OCI-LY7 (cell line): Measurements from ENCODE around the gene TNFRSF25. TPM values are rescaled to one million over a fixed set of nuclear protein-coding genes. Genes with fewer than 3 reads are reported as not detected.

ENCODE experiments used
- BruUV-seq: library from RNA; stranded (reverse); fragments of 400-500 nt; replicated peaks from 2 replicates; lab custom pipeline; 2021; lab: Mats Ljungman, UMichigan
- CTCF ChIA-PET: fragments of 300-600 bp; sonication (Branson Sonifier 250); formaldehyde crosslinking; loops from one replicate; lab custom pipeline; 2022; ENCODE audit warnings: antibody characterized with exemption; ENCODE audit not compliant: unreplicated experiment; lab: Charles Lee
- POLR2A ChIA-PET: fragments of 300-600 bp; sonication (Branson Sonifier 250); formaldehyde crosslinking; loops from one replicate; lab custom pipeline; 2022; ENCODE audit warnings: antibody characterized with exemption; lab: Charles Lee
- DNase-seq: peaks from one replicate; pipeline ENCODE4 v3.0.0-alpha.2; 2015; ENCODE audit warnings: low spot score
- H2AFZ ChIP-seq: fragments of 200-600 bp; sonication (generic), shearing (Covaris generic); 2 replicates; pipeline ENCODE4 v1.6.1; 2014; ENCODE audit warnings: mild to moderate bottlenecking, antibody characterized with exemption, low read length, moderate library complexity
- H3K27ac ChIP-seq: fragments of 200-600 bp; sonication (generic); 2 replicates; pipeline ENCODE4 v1.5.1; 2014; ENCODE audit warnings: mixed run types, low read depth, mild to moderate bottlenecking, moderate library complexity, low read length, inconsistent platforms; ENCODE audit not compliant: poor library complexity, severe bottlenecking
- H3K36me3 ChIP-seq: fragments of 200-600 bp; sonication (generic); 2 replicates; pipeline ENCODE4 v1.6.1; 2014; ENCODE audit warnings: mild to moderate bottlenecking, antibody characterized with exemption, low read length, moderate library complexity, mixed read lengths; ENCODE audit not compliant: insufficient read depth
- H3K4me1 ChIP-seq: fragments of 200-600 bp; sonication (generic); 2 replicates; pipeline ENCODE4 v1.5.1; 2014; ENCODE audit warnings: mild to moderate bottlenecking, low read length; ENCODE audit not compliant: insufficient read depth, poor library complexity, severe bottlenecking
- H3K4me2 ChIP-seq: fragments of 200-600 bp; sonication (generic); 2 replicates; pipeline ENCODE4 v1.6.1; 2014; ENCODE audit warnings: mild to moderate bottlenecking, low read length
- H3K4me3 ChIP-seq: fragments of 200-600 bp; sonication (generic); 2 replicates; pipeline ENCODE4 v1.5.1; 2014; ENCODE audit warnings: mild to moderate bottlenecking, low read depth, low read length; ENCODE audit not compliant: poor library complexity, severe bottlenecking
- H3K79me2 ChIP-seq: fragments of 200-600 bp; sonication (generic); 2 replicates; pipeline ENCODE4 v1.6.1; 2016; ENCODE audit warnings: low read depth, mild to moderate bottlenecking, low read length, moderate library complexity, mixed read lengths; ENCODE audit not compliant: insufficient read depth
- H3K9me2 ChIP-seq: fragments of 200-600 bp; sonication (generic); 2 replicates; pipeline ENCODE4 v1.6.1; 2016; ENCODE audit warnings: mild to moderate bottlenecking, low read length, mixed read lengths; ENCODE audit not compliant: insufficient read depth
- H3K9me3 ChIP-seq: fragments of 200-600 bp; sonication (generic); 2 replicates; pipeline ENCODE4 v1.6.1; 2014; ENCODE audit warnings: mild to moderate bottlenecking, mixed run types, low read length, mixed read lengths
- H4K20me1 ChIP-seq: fragments of 200-600 bp; sonication (generic); 2 replicates; pipeline ENCODE4 v1.6.1; 2014; ENCODE audit warnings: mild to moderate bottlenecking, antibody characterized with exemption, low read length, moderate library complexity, mixed read lengths; ENCODE audit not compliant: insufficient read depth
- CTCF ChIP-seq: fragments of 200-600 bp; sonication (generic); conservative IDR thresholded peaks from 2 replicates; pipeline ENCODE4 v1.5.1; 2014; ENCODE audit warnings: mild to moderate bottlenecking, antibody characterized with exemption, low read length, moderate library complexity, mixed read lengths
- EZH2phosphoT487 ChIP-seq: fragments of 200-600 bp; sonication (generic); IDR thresholded peaks from 2 replicates; pipeline ENCODE4 v1.6.1; 2018; ENCODE audit warnings: low read depth, borderline replicate concordance, mild to moderate bottlenecking, mixed run types, antibody characterized with exemption, low read length, moderate library complexity, mixed read lengths
- intact Hi-C: fragments of 100-400 bp; cut with micrococcal nuclease; formaldehyde crosslinking; loops from one replicate; pipeline ENCODE4 v1.10.0; 2022; ENCODE audit not compliant: unreplicated experiment
- total RNA-seq, 2 experiments: library from RNA; depleted of rRNA in 1 of 2; stranded (reverse); fragments of >200 nt in 1 of 2; shearing (Covaris generic) in 1 of 2; gene quantifications; 2 replicates each; pipeline ENCODE4 v1.2.3, GENCODE V29; 2014 to 2022

The TNFRSF25 gene
- total RNA-seq, 2 experiments from 2014 or later = 1.7 to 2.8 TPM

GRCh38 chr1:6419804-6420453, 46.0 kb downstream of the TNFRSF25 start, which contains the start of gene HES2:
HES2 (minus strand) TSS chr1:6419919; CDS start chr1:6419820, 99 bp downstream.
- Histone ChIP-seq H3K4me2 (no peak within 1 kb of the TSS), H4K20me1 (no peaks in the 10 kb centered on the region), H3K27ac (no peak within 1 kb of the TSS), H3K4me1 (no peaks in the 10 kb centered on the region), H3K4me3 (no peak within 1 kb of the TSS), H3K79me2 (no peaks in the 10 kb centered on the region), H3K9me2 (no peaks in the 10 kb centered on the region), H3K36me3 (no peaks in the 10 kb centered on the region), H3K9me3 (no peaks in the 10 kb centered on the region), H2AFZ (no peak within 1 kb of the TSS)
- TF ChIP-seq CTCF (no peak), EZH2phosphoT487 (no peak)
- DNase-seq = no peak
- intact Hi-C loops = no loop called here
- CTCF ChIA-PET = no interaction called here
- POLR2A ChIA-PET = no interaction called here
- BruUV-seq = no TSS peak

- no peak overlapping the region for H3K4me3 ChIP-seq
- no peak overlapping the region for H3K27ac ChIP-seq
- BruUV-seq = no TSS peak
Observed at GRCh38 chr1:6419397-6419803, 46.6 kb downstream of the TNFRSF25 start.

More at GRCh38 chr1:6419397-6419803, 46.6 kb downstream of the TNFRSF25 start:
- no peak for TF ChIP-seq EZH2phosphoT487
- TF ChIP-seq CTCF = no peak
- H3K4me2 ChIP-seq = no peak overlapping the region
- POLR2A ChIA-PET = no interaction called here
- CTCF ChIA-PET = no interaction called here
- no peaks in the 10 kb centered on the region for H3K79me2 ChIP-seq
- H3K4me1 ChIP-seq = no peaks in the 10 kb centered on the region
- no peaks in the 10 kb centered on the region for H3K9me3 ChIP-seq
- H3K36me3 ChIP-seq = no peaks in the 10 kb centered on the region
- intact Hi-C loops = no loop called here
- H2AFZ ChIP-seq = no peak overlapping the region
- no peaks in the 10 kb centered on the region for H3K9me2 ChIP-seq
- H4K20me1 ChIP-seq = no peaks in the 10 kb centered on the region
- no peak for DNase-seq
